ENCODE measurements around the gene DDX42. TPM values are rescaled to one million over a fixed set of nuclear protein-coding genes. Genes with fewer than 3 reads are reported as not detected.

The DDX42 gene
- total and polyA plus RNA-seq, 9 of the 15 experiments (the other 6 are each of a cell fraction or from before 2014, with no cell fraction given) = 16.5 to 149 (median 87.6) TPM

- TF ChIP-seq, protein P1, sequence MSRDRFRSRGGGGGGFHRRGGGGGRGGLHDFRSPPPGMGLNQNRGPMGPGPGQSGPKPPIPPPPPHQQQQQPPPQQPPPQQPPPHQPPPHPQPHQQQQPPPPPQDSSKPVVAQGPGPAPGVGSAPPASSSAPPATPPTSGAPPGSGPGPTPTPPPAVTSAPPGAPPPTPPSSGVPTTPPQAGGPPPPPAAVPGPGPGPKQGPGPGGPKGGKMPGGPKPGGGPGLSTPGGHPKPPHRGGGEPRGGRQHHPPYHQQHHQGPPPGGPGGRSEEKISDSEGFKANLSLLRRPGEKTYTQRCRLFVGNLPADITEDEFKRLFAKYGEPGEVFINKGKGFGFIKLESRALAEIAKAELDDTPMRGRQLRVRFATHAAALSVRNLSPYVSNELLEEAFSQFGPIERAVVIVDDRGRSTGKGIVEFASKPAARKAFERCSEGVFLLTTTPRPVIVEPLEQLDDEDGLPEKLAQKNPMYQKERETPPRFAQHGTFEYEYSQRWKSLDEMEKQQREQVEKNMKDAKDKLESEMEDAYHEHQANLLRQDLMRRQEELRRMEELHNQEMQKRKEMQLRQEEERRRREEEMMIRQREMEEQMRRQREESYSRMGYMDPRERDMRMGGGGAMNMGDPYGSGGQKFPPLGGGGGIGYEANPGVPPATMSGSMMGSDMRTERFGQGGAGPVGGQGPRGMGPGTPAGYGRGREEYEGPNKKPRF (IDR thresholded peaks at IDR 0.05; ENCODE audit: low read depth, low read length) = no peak
- TF ChIP-seq SMAD3 (CRISPR knock-in tag; conservative IDR thresholded peaks at IDR 0.05) (no peak), KLF1 (tag; IDR thresholded peaks at IDR 0.05) (no peak), CBX3 (IDR thresholded peaks at IDR 0.05; ENCODE audit: borderline replicate concordance in 1 of 2, low read length in 2 of 2) (no peak), HSF4 (CRISPR knock-in tag; IDR thresholded peaks at IDR 0.05; ENCODE audit: borderline replicate concordance) (no peak), SRSF3 (IDR thresholded peaks at IDR 0.05; ENCODE audit: insufficient read depth, low read length) (0 out of 2 replicates have a peak, but pooled peaks have one; percentile 9), ELF4 (CRISPR knock-in tag; IDR thresholded peaks at IDR 0.05) (no peak), EGR1 (conservative IDR thresholded peaks at IDR 0.05) (no peak), HDAC1 (IDR thresholded peaks at IDR 0.05) (0 out of 4 replicates have a peak, but pooled peaks of 1 of the 2 experiments have one; percentile 15), ZBTB17 (CRISPR knock-in tag; IDR thresholded peaks at IDR 0.05) (0 out of 2 replicates have a peak, but pooled peaks have one; percentile 27), ZBTB1 (CRISPR knock-in tag; IDR thresholded peaks at IDR 0.05; ENCODE audit: borderline replicate concordance, low read depth) (no peak)
- TF ChIP-seq, protein P2, sequence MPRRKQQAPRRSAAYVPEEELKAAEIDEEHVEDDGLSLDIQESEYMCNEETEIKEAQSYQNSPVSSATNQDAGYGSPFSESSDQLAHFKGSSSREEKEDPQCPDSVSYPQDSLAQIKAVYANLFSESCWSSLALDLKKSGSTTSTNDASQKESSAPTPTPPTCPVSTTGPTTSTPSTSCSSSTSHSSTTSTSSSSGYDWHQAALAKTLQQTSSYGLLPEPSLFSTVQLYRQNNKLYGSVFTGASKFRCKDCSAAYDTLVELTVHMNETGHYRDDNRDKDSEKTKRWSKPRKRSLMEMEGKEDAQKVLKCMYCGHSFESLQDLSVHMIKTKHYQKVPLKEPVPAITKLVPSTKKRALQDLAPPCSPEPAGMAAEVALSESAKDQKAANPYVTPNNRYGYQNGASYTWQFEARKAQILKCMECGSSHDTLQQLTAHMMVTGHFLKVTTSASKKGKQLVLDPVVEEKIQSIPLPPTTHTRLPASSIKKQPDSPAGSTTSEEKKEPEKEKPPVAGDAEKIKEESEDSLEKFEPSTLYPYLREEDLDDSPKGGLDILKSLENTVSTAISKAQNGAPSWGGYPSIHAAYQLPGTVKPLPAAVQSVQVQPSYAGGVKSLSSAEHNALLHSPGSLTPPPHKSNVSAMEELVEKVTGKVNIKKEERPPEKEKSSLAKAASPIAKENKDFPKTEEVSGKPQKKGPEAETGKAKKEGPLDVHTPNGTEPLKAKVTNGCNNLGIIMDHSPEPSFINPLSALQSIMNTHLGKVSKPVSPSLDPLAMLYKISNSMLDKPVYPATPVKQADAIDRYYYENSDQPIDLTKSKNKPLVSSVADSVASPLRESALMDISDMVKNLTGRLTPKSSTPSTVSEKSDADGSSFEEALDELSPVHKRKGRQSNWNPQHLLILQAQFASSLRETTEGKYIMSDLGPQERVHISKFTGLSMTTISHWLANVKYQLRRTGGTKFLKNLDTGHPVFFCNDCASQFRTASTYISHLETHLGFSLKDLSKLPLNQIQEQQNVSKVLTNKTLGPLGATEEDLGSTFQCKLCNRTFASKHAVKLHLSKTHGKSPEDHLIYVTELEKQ (CRISPR knock-in tag; IDR thresholded peaks at IDR 0.05) = no peak
- TF ChIP-seq, protein P3, sequence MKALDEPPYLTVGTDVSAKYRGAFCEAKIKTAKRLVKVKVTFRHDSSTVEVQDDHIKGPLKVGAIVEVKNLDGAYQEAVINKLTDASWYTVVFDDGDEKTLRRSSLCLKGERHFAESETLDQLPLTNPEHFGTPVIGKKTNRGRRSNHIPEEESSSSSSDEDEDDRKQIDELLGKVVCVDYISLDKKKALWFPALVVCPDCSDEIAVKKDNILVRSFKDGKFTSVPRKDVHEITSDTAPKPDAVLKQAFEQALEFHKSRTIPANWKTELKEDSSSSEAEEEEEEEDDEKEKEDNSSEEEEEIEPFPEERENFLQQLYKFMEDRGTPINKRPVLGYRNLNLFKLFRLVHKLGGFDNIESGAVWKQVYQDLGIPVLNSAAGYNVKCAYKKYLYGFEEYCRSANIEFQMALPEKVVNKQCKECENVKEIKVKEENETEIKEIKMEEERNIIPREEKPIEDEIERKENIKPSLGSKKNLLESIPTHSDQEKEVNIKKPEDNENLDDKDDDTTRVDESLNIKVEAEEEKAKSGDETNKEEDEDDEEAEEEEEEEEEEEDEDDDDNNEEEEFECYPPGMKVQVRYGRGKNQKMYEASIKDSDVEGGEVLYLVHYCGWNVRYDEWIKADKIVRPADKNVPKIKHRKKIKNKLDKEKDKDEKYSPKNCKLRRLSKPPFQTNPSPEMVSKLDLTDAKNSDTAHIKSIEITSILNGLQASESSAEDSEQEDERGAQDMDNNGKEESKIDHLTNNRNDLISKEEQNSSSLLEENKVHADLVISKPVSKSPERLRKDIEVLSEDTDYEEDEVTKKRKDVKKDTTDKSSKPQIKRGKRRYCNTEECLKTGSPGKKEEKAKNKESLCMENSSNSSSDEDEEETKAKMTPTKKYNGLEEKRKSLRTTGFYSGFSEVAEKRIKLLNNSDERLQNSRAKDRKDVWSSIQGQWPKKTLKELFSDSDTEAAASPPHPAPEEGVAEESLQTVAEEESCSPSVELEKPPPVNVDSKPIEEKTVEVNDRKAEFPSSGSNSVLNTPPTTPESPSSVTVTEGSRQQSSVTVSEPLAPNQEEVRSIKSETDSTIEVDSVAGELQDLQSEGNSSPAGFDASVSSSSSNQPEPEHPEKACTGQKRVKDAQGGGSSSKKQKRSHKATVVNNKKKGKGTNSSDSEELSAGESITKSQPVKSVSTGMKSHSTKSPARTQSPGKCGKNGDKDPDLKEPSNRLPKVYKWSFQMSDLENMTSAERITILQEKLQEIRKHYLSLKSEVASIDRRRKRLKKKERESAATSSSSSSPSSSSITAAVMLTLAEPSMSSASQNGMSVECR (CRISPR knock-in tag; IDR thresholded peaks at IDR 0.05) = 0 out of 2 replicates have a peak, but pooled peaks have one; percentile 13
- TF ChIP-seq, protein P4, sequence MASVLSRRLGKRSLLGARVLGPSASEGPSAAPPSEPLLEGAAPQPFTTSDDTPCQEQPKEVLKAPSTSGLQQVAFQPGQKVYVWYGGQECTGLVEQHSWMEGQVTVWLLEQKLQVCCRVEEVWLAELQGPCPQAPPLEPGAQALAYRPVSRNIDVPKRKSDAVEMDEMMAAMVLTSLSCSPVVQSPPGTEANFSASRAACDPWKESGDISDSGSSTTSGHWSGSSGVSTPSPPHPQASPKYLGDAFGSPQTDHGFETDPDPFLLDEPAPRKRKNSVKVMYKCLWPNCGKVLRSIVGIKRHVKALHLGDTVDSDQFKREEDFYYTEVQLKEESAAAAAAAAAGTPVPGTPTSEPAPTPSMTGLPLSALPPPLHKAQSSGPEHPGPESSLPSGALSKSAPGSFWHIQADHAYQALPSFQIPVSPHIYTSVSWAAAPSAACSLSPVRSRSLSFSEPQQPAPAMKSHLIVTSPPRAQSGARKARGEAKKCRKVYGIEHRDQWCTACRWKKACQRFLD (CRISPR knock-in tag; IDR thresholded peaks at IDR 0.05) = no peak; the same call in 1 of the 2 replicates
These were observed 67.6 kb downstream of the DDX42 start (continued) for GRCh38 chr17:63841350-63842172.
